T-helper 2 cell treated with Interferon-gamma antibody and Interleukin-4, amounts not matched to agents 100 ng/mL and 5 ng/mL, for 36 hours (primary cell): ENCODE results near the gene SMAP1. TPM values are rescaled to one million over a fixed set of nuclear protein-coding genes. Genes with fewer than 3 reads are reported as not detected.

Source experiments
- intact Hi-C: fragments of 100-400 bp; cut with micrococcal nuclease; formaldehyde crosslinking; loops from one replicate; pipeline ENCODE4 v1.15.1; 2023
- total RNA-seq: library from RNA; stranded (reverse); gene quantifications from 2 replicates; pipeline ENCODE4 v1.2.3, GENCODE V29; 2022

SMAP1 gene
- total RNA-seq, 1 donor from 2014 or later, result 40.8 TPM

DNA sequence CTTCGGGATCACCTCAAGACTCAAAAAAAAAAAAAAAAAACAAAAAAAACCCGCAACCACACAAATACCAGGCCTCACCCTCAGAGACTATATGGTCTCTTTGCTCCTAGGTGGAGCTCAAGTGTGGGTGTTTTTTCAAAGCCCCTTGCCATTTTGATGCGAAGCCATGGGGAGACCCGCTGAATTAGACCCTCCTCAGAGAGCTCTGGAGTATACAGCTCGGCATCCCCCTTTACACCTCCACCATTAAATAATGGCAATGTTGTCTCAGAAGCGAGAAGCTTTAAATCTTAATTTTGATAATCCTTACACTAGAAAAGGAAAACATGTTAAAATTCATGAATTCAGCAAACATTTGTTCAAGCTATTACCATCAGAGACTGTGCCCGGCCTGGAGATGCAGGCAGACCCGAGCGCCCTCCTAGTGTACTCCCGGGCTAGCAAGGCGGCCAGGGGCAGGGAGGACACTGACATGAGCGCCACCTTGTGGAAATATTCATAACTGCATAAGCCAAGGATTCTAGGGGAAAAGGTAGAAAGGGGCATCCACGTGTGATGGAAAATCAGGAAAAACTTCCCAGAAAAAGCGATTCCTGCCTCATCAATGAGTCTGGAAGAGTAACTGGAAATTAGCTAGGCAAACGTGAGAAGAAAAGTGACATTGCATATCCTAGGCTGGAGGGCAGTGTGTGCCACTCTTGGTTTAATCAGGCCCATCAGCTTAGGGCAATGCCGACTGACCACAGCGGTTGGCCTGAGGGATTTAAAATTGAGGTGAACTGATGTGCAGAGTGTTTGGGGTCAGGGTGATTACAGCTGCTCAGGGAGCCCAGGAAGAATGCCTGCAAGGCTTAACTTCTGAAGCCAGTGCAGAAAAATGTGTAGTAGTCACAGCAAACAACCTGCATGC is 216.6 kb downstream of the SMAP1 start:
- intact Hi-C loops, result loop anchor here (1.0 to 10.0 kb wide), 4 partner anchors 178 to 570 kb away; no protein-coding TSS in a partner anchor

DNA sequence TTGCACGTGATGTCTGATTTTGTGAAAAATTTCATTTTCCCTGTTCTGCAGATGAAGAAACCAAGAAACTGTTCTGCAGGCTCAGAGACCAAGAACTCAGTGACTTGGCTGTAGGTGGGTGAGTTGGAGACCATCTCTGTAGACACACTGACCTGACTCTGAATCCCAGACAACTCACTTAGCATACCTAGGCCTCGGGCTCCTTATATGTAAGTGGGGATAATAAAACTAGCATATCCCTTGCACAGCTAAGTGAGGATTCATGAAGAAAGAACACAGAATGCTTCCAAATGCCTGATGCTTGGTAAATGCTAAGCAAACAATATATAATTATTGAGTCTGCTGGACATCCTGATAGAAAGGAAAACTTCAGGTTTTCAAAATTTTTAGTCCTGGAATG is 218.4 kb downstream of the SMAP1 start:
- intact Hi-C loops, result loop anchor here (10.0 kb wide), 1 partner anchor 571 kb away; no protein-coding TSS in a partner anchor

DNA sequence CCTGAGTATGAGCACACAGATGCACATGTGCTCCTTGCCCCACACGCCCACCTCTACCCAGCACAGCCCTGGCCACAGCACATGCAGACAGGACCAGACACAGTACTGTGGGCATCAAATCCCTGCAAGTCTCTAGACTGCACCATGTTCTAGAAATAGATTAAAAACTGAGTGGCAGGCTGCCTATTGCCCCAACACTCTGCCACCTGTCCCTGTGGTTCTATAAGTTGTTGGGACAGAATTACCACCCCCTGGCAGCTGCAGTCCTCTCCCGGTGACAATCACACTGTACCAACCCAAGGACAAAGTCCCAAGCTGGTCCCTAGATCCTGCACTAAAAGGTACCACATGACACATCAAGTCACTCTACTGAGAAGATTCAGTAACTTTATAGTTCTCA is 219.0 kb downstream of the SMAP1 start:
- intact Hi-C loops, result loop anchor here (10.0 kb wide), 1 partner anchor 572 kb away; no protein-coding TSS in a partner anchor

DNA sequence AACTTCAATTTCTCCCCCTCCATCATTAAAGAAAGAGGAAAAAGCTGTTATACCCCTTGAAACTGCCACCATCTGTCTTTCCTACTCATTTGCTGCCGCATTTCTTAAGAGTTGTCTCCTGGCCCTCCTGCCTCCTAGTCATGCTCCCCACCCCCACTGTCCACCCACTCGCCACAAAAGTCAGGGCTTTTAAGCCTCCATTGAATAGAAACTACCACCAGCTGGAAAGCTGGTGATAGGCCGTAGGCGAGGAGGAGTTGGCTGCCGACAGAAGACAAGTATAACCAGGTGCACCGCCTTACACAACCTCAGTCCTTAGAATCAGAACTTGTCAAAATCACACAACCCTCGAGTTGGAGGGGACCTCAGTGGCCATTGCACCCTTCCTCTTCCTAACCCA is 221.6 kb downstream of the SMAP1 start:
- intact Hi-C loops, result loop anchor here (10.0 kb wide), 1 partner anchor 574 kb away; no protein-coding TSS in a partner anchor

DNA sequence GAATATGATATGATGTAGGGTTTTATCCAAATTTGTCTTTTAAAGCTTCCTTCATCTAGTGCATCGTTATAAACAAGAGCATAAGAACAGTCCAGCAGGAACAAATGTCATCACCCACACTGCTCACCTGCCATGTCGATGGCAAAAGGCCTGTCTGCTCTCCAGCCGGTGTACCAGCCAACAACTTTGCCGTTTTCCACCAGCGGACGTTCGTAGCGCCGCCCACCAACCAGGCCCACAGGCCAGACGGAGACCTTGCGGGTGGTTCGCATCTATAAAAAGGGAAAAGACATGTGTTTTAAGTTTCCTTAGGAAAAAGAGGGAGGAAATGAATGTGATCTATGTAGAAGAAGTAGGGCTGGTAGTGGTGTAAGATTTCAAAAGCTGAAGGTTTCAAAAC is 226.3 kb downstream of the SMAP1 start:
- intact Hi-C loops, result no loop called here

DNA sequence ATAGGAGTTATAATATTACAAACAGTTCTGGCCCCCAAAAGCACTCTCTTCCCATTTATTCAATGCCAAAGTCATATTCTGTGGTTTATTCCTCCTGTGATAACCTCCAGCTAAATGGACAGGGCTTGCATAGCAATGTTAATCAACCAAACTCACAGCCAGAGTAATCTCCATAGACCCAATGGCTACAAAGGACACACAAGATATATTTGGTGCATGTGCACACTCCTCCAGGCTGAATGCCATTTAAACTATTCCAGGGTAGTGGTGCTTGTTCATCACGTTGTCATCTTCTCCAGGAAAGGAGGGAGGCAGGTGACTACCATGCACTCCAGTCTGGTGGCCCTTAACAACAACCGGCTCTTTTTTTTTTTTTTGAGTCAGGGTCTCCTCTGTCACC is 232.4 kb downstream of the SMAP1 start:
- intact Hi-C loops, result no loop called here

DNA sequence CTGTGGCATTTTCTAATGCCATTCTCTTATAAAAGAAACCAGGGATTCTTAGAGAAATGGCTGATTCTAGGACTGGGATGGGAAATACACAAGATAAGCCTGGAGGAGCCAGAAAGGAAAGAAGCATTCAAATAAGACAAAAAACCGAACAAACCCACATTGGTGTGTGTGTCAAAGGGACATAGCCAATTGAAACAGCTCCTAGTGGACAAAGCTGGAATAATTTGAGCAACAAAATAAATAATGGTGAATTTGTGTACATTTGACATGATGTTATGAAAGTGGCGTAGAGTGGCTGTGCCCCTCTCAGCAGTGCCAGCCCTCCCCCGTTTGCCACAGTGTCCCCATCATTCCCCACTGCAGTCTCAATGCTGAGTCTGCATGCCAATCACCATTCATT is 233.6 kb downstream of the SMAP1 start:
- intact Hi-C loops, result no loop called here

DNA sequence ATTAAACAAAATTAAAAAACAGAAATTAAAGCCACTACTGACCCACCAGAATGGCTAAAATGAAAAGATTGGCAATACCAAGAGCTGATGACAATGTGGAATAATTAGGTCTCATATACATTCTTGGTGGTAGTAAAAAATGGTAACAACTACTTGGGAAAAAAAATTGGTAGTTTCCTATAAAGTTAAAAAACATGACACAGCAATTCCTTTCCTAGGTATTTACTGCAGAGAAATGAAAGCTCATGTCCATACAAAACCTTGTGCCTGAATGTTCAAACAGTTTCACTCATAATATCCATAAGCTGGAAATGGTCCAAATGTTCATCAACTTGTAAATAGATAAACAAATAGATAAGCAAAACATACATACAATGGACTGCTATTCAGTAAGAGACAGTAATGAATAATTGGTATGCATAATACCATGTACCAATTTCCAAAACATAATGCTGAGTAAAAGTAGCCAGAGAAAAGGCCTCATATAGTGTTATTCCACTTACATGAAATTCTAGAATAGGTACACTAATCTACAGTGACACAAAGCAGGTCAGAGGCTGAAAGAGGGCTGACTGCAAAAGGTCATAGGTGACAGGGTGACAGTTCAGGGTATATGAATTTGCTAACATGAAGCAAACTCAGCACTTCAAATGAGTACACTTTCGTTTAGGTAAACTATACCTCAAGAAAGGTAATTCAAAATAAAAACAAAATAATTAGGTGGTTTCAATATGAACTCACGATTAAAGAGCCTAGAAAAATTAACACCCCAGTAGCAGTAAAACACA is 236.2 kb downstream of the SMAP1 start:
- intact Hi-C loops, result no loop called here

DNA sequence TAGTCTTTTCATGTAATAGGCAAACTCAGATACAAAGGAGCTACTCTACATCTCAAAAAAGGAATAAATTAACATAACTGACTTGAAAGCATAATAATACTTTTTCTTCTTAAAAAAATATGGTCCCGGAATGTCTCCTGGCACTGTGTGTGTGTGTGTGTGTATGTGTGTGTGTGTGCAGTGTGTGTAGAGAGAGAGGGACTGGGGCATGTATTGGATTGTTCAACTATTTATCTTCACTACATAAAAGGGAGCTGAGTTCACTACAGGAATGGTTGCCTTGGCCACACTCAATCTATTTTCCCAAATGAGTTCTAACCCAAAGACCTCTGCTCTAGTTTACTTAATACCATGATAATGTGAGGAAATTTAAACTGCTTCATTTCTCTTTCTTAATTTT is 238.1 kb downstream of the SMAP1 start:
- intact Hi-C loops, result no loop called here

Other genes with a start within 250 kb of the SMAP1 start
- gene SDHAF4, start 101.0 kb upstream of the SMAP1 start, total RNA-seq, result 7.8 and 8.4 TPM in 2 replicates